Measurements from ENCODE around the gene MRPL12.

GRCh38 chr17:81666092-81666341 is 37.1 kb upstream of the MRPL12 start:
- TF ChIP-seq POLR2A (IDR thresholded peaks at IDR 0.05), result no peak
- TF ChIP-seq CTCF (IDR thresholded peaks at IDR 0.05), result no peak
- no peak for TF ChIP-seq POLR2AphosphoS5 (IDR thresholded peaks at IDR 0.05)

All from breast epithelium (tissue), 3 donors.